Gastrocnemius medialis (tissue), 4 donors: ENCODE data around the gene NHSL1. TPM values are rescaled to one million over a fixed set of nuclear protein-coding genes. Genes with fewer than 3 reads are reported as not detected.

Source experiments
- ATAC-seq, 2 donors: fragments of 150-250 bp; one replicate each; pipeline ENCODE4 v1.9.1; 2016
- DNase-seq, 2 donors: peaks; one replicate each; pipeline ENCODE4 v3.0.0-alpha.2; 2019
- H3K27ac ChIP-seq, 4 donors: fragments of 200-600 bp; sonication (generic); 1 replicate in 1 of 4; 2 replicates in 3 of 4; pipeline ENCODE4 v1.5.1; 2016 to 2018; ENCODE audit warnings: mild to moderate bottlenecking in 2 of 4, moderate library complexity in 1 of 4
- H3K27me3 ChIP-seq, 3 donors: fragments of 200-600 bp; sonication (generic) in 2 of 3; 1 replicate in 1 of 3; 2 replicates in 2 of 3; pipeline versions ENCODE4 v1.5.1 to v1.6.0; 2016 to 2019; ENCODE audit warnings: mild to moderate bottlenecking in 1 of 3, moderate library complexity in 1 of 3
- H3K36me3 ChIP-seq, 2 donors: fragments of 200-600 bp; sonication (generic) in 1 of 2; one replicate each; pipeline ENCODE4 v1.5.1; 2017 to 2018
- H3K4me1 ChIP-seq, 2 donors: fragments of 200-600 bp; sonication (generic) in 1 of 2; one replicate each; pipeline ENCODE4 v1.5.1; 2016 to 2017; ENCODE audit warnings: mild to moderate bottlenecking in 2 of 2
- H3K4me3 ChIP-seq, 4 donors: fragments of 200-600 bp; sonication (generic) in 3 of 4; 1 replicate in 1 of 4; 2 replicates in 3 of 4; pipeline ENCODE4 v1.5.1; 2016 to 2019; ENCODE audit warnings: mild to moderate bottlenecking in 2 of 4
- H3K9me3 ChIP-seq, 3 donors: fragments of 200-600 bp; sonication (generic) in 2 of 3; 1 replicate in 1 of 3; 2 replicates in 2 of 3; pipeline ENCODE4 v1.5.1; 2016 to 2019
- CTCF ChIP-seq, 5 experiments: fragments of 450-650 bp in 3 of 5; fragments of 200-600 bp in 2 of 5; sonication (generic) in 2 of 5; IDR thresholded peaks in 4 of 5; conservative IDR thresholded peaks in 1 of 5; 1 replicate in 4 of 5; 2 replicates in 1 of 5; pipeline ENCODE4 v1.5.1; 2016 to 2019; ENCODE audit warnings: antibody characterized with exemption in 5 of 5, mild to moderate bottlenecking in 3 of 5, moderate library complexity in 3 of 5
- POLR2A ChIP-seq, 2 donors: fragments of 450-650 bp; IDR thresholded peaks; one replicate each; pipeline ENCODE4 v1.6.1; 2017; ENCODE audit warnings: antibody characterized with exemption in 2 of 2, mild to moderate bottlenecking in 2 of 2, moderate library complexity in 2 of 2
- in situ Hi-C, 4 donors: fragments of 200-750 bp; cut with MboI; loops; one replicate each; pipeline versions ENCODE4 v1.15.0 to v1.8.0; 2017; ENCODE audit warnings: low sequenced_read_pairs in 4 of 4
- intact Hi-C: fragments of 100-400 bp; cut with DNase I; formaldehyde crosslinking; loops from one replicate; pipeline ENCODE4 v1.15.1; 2023; ENCODE audit warnings: low total_unique reads
- total RNA-seq, 4 donors: library from RNA; depleted of rRNA; stranded (reverse); fragments of >200 nt; gene quantifications; one replicate each; pipeline versions ENCODE4 v1.1.0 to v1.2.3, GENCODE V29; 2016

The NHSL1 gene
- total RNA-seq, 4 donors from 2014 or later: 0.31 to 2.0 (median 1.1) TPM

- DNase-seq (no peak), ATAC-seq (no peak)
- Histone ChIP-seq H3K4me3 (no peak overlapping the region), H3K36me3 (no peaks in the 10 kb centered on the region), H3K27ac (no peak overlapping the region), H3K9me3 (no peaks in the 10 kb centered on the region), H3K4me1 (peaks cover 0 to 5% of the 10 kb centered on the region in 2 donors), H3K27me3 (no peaks in the 10 kb centered on the region)
- intact Hi-C loops (no loop called here), in situ Hi-C loops (loop anchor here (5.0 to 25.0 kb wide), 5 partner anchors 83 to 333 kb away; partner anchors contain the start of gene CCDC28A (in 1 of the 4))
- TF ChIP-seq POLR2A (IDR thresholded peaks at IDR 0.05) (no peak), CTCF (IDR thresholded peaks at IDR 0.05 in 4 of 5, conservative IDR thresholded peaks at IDR 0.05 in 1 of 5) (no peak)
These were observed 67.8 kb downstream of the NHSL1 start for GRCh38 chr6:138431256-138432062.

DNA sequence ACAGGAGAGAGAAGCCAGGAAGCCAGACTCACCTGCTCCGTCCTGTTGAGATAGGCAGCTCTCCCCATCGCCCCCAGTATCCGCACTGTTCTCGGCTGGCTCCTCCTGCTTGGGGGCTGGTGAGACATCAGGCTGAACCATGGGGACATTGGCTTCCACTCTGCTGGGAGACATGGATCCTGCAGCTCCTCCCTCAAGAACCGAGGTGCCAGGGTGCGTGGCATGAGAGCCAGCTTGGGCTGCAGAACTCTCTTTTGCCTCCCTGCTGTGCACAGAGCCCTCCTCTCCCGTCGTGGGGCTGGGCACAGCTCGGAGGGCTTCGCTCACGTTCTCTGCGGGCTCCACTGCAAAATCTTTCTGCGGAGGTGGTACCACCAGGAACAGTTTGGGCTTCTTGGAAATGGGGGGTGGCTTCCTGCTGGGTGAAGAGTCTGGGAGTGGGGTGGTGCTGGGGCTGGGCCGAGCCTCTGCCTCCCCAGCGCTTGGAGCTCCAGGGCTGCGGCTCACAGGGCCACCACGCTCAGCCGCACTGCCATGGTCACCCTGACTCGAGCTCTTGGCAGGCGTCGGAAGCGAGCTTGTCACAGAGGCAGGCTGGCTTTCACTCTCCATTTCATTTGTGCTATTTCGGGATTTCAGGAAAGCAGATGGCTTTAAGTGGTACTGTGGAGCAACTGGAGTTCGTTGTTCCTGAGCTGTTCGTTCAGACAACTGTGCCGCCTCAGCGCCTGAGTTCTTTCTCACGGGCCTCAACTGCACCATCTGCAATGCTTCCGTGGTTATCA, 68.7 kb downstream of the NHSL1 start:
- H3K4me1 ChIP-seq: peaks cover 0 to 5% of the 10 kb centered on the region in 2 donors
- in situ Hi-C loops (loop anchor here (5.0 to 25.0 kb wide), 5 partner anchors 84 to 334 kb away; partner anchors contain the start of gene CCDC28A (in 1 of the 4)), intact Hi-C loops (no loop called here)
- H3K4me3 ChIP-seq: no peak overlapping the region
- H3K27me3 ChIP-seq: no peaks in the 10 kb centered on the region
- no peak for DNase-seq
- H3K27ac ChIP-seq: no peak overlapping the region
- TF ChIP-seq CTCF (IDR thresholded peaks at IDR 0.05 in 4 of 5, conservative IDR thresholded peaks at IDR 0.05 in 1 of 5) (no peak), POLR2A (IDR thresholded peaks at IDR 0.05) (no peak)
- H3K9me3 ChIP-seq: no peaks in the 10 kb centered on the region
- no peaks in the 10 kb centered on the region for H3K36me3 ChIP-seq
- ATAC-seq: no peak

- intact Hi-C loops: loop anchor here (1.0 to 10.0 kb wide), 3 partner anchors 85 to 337 kb away; no protein-coding TSS in a partner anchor
- Histone ChIP-seq H3K9me3 (no peaks in the 10 kb centered on the region), H3K36me3 (no peaks in the 10 kb centered on the region), H3K27me3 (no peaks in the 10 kb centered on the region), H3K27ac (no peak overlapping the region), H3K4me3 (no peak overlapping the region), H3K4me1 (peaks cover 0 to 5% of the 10 kb centered on the region in 2 donors)
- ATAC-seq: no peak
- no peak for DNase-seq
- in situ Hi-C loops: loop anchor here (5.0 to 25.0 kb wide), 5 partner anchors 85 to 335 kb away; partner anchors contain the start of gene CCDC28A (in 1 of the 4)
- TF ChIP-seq POLR2A (IDR thresholded peaks at IDR 0.05) (no peak), CTCF (IDR thresholded peaks at IDR 0.05 in 4 of 5, conservative IDR thresholded peaks at IDR 0.05 in 1 of 5) (no peak)
These were observed 69.5 kb downstream of the NHSL1 start for GRCh38 chr6:138429761-138430160.

- in situ Hi-C loops: loop anchor here in 1 of 4 donors (25.0 kb wide), 1 partner anchor 333 kb away; the partner anchor contains the start of gene CCDC28A
- Histone ChIP-seq H3K4me1 (peaks cover 0 to 5% of the 10 kb centered on the region in 2 donors), H3K9me3 (no peaks in the 10 kb centered on the region), H3K27ac (no peak overlapping the region), H3K27me3 (no peaks in the 10 kb centered on the region), H3K4me3 (no peak overlapping the region), H3K36me3 (no peaks in the 10 kb centered on the region)
- TF ChIP-seq POLR2A (IDR thresholded peaks at IDR 0.05): no peak
- TF ChIP-seq CTCF (IDR thresholded peaks at IDR 0.05 in 4 of 5, conservative IDR thresholded peaks at IDR 0.05 in 1 of 5): peak in 4 of 5 experiments; percentile 26 to 51 (median 38)
- intact Hi-C loops: loop anchor here (1.0 to 10.0 kb wide), 3 partner anchors 86 to 338 kb away; no protein-coding TSS in a partner anchor
- DNase-seq (no peak), ATAC-seq (no peak)
These were observed 70.2 kb downstream of the NHSL1 start for GRCh38 chr6:138428944-138429598.
